Measurements from ENCODE around the gene C2CD2L. TPM values are rescaled to one million over a fixed set of nuclear protein-coding genes. Genes with fewer than 3 reads are reported as not detected.

The C2CD2L gene
- total RNA-seq, 1 experiment from 2014 or later = 9.3 TPM

DNA sequence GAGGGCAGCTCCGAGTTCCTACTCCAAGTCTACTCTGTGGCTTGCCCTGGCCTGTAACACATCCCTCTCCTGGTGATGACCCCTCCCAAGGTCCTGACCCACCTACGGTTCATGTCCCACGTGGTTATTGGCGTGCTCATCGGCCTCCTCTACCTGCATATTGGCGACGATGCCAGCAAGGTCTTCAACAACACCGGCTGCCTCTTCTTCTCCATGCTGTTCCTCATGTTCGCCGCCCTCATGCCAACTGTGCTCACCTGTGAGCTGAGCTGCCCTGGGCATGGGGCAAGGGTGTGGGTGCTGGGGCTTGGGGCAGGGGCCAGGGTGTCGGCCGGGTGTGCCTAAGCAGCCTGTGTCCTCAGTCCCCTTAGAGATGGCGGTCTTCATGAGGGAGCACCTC is 51.3 kb downstream of the C2CD2L start:
- DNase-seq = no peak
- Histone ChIP-seq H3K4me2 (no peak overlapping the region), H3K9me3 (ENCODE audit: insufficient read depth, low read depth) (no peaks in the 10 kb centered on the region), H3K79me2 (ENCODE audit: low read depth) (no peaks in the 10 kb centered on the region), H3K9me2 (ENCODE audit: insufficient read depth) (no peaks in the 10 kb centered on the region), H3K27ac (no peak overlapping the region), H4K20me1 (ENCODE audit: insufficient read depth) (no peaks in the 10 kb centered on the region), H3K36me3 (ENCODE audit: low read depth) (no peaks in the 10 kb centered on the region), H3F3A (ENCODE audit: insufficient read depth, low read depth) (no peaks in the 10 kb centered on the region), H3K27me3 (ENCODE audit: insufficient read depth, low read depth) (peaks cover 16% of the 10 kb centered on the region), H2AFZ (no peak overlapping the region), H3K4me1 (replicated peaks; ENCODE audit: insufficient read depth) (no peaks in the 10 kb centered on the region), H3K4me3 (no peak overlapping the region)
- no TSS peak for BruUV-seq (replicated peaks)
- TF ChIP-seq EZH2 (IDR thresholded peaks at IDR 0.05; ENCODE audit: low read depth) = no peak
- intact Hi-C loops (cut with micrococcal nuclease; ENCODE audit: unreplicated experiment) = no loop called here
- POLR2A ChIA-PET (ENCODE audit: unreplicated experiment) = interaction anchor here (0.6 kb wide), 1 partner anchor 140 kb away, joined by 3 read pairs; the partner anchor contains the start of gene RPS25
- CTCF ChIA-PET = no interaction called here

DNA sequence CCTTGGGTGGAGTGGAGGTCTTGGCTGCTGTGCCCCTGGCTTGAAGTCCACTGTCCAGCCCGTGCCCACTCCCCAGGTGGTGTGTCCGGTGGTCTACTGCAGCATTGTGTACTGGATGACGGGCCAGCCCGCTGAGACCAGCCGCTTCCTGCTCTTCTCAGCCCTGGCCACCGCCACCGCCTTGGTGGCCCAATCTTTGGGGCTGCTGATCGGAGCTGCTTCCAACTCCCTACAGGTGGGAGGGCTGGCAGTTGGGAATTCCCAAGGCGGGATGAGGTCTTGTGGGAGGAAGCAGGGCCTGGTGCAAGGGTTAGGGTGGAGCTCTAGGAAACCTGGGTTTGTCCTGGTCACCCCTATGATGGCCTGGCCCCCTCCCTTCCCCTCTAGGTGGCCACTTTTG is 53.0 kb downstream of the C2CD2L start:
- Histone ChIP-seq H2AFZ (no peak overlapping the region), H3K36me3 (ENCODE audit: low read depth) (no peaks in the 10 kb centered on the region), H4K20me1 (ENCODE audit: insufficient read depth) (no peaks in the 10 kb centered on the region), H3K79me2 (ENCODE audit: low read depth) (no peaks in the 10 kb centered on the region), H3K4me2 (no peak overlapping the region), H3K4me3 (no peak overlapping the region), H3K27me3 (ENCODE audit: insufficient read depth, low read depth) (peaks cover 8% of the 10 kb centered on the region; the same call in 1 of the 2 replicates), H3K4me1 (replicated peaks; ENCODE audit: insufficient read depth) (no peaks in the 10 kb centered on the region), H3K9me2 (ENCODE audit: insufficient read depth) (no peaks in the 10 kb centered on the region), H3K9me3 (ENCODE audit: insufficient read depth, low read depth) (no peaks in the 10 kb centered on the region), H3F3A (ENCODE audit: insufficient read depth, low read depth) (no peaks in the 10 kb centered on the region), H3K27ac (no peak overlapping the region)
- ChIA-PET POLR2A (ENCODE audit: unreplicated experiment) (no interaction called here), CTCF (no interaction called here)
- BruUV-seq (replicated peaks) = no TSS peak
- intact Hi-C loops (cut with micrococcal nuclease; ENCODE audit: unreplicated experiment) = no loop called here
- DNase-seq = no peak
- TF ChIP-seq, protein P1, sequence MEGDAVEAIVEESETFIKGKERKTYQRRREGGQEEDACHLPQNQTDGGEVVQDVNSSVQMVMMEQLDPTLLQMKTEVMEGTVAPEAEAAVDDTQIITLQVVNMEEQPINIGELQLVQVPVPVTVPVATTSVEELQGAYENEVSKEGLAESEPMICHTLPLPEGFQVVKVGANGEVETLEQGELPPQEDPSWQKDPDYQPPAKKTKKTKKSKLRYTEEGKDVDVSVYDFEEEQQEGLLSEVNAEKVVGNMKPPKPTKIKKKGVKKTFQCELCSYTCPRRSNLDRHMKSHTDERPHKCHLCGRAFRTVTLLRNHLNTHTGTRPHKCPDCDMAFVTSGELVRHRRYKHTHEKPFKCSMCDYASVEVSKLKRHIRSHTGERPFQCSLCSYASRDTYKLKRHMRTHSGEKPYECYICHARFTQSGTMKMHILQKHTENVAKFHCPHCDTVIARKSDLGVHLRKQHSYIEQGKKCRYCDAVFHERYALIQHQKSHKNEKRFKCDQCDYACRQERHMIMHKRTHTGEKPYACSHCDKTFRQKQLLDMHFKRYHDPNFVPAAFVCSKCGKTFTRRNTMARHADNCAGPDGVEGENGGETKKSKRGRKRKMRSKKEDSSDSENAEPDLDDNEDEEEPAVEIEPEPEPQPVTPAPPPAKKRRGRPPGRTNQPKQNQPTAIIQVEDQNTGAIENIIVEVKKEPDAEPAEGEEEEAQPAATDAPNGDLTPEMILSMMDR (conservative IDR thresholded peaks at IDR 0.05) = no peak
- TF ChIP-seq EZH2 (IDR thresholded peaks at IDR 0.05; ENCODE audit: low read depth) = no peak

DNA sequence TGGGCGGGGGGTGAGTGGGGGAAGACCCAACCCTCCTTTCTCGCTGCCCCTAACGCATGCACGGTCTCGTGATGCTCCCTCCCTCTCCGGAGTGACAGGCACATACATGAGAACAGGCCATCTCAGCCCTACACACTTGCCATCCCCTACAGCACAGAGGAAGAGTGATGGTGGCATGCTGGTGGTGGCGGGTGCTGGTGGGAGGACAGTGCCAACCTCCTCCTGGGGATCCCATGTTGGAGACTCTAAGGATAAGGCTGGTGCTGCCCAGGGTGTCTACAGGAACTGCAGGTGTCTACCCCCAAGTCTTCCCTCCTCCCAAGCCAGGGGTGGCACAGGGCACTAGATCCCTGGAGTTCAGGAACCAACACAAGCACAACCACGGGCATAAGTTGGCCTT is 54.7 kb downstream of the C2CD2L start:
- H3K27me3 ChIP-seq (ENCODE audit: insufficient read depth, low read depth) = peaks cover 8% of the 10 kb centered on the region; the same call in 1 of the 2 replicates
- no peaks in the 10 kb centered on the region for H3K36me3 ChIP-seq (ENCODE audit: low read depth)
- no peaks in the 10 kb centered on the region for H3K9me2 ChIP-seq (ENCODE audit: insufficient read depth)
- H3K4me3 ChIP-seq = no peak overlapping the region
- no peaks in the 10 kb centered on the region for H3K79me2 ChIP-seq (ENCODE audit: low read depth)
- H3K4me1 ChIP-seq (replicated peaks; ENCODE audit: insufficient read depth) = peaks cover 12% of the 10 kb centered on the region
- no peak overlapping the region for H3K27ac ChIP-seq
- no peaks in the 10 kb centered on the region for H3K9me3 ChIP-seq (ENCODE audit: insufficient read depth, low read depth)
- H3K4me2 ChIP-seq = no peak overlapping the region
- no peaks in the 10 kb centered on the region for H4K20me1 ChIP-seq (ENCODE audit: insufficient read depth)
- intact Hi-C loops (cut with micrococcal nuclease; ENCODE audit: unreplicated experiment) = no loop called here
- peaks cover 13% of the 10 kb centered on the region for H3F3A ChIP-seq (ENCODE audit: insufficient read depth, low read depth)
- no peak overlapping the region for H2AFZ ChIP-seq
- BruUV-seq (replicated peaks) = no TSS peak
- no peak for DNase-seq
- TF ChIP-seq EZH2 (IDR thresholded peaks at IDR 0.05; ENCODE audit: low read depth) = no peak
- TF ChIP-seq, protein P1 (conservative IDR thresholded peaks at IDR 0.05) = no peak
- ChIA-PET CTCF (no interaction called here), POLR2A (ENCODE audit: unreplicated experiment) (no interaction called here)

Data from PC-9 (cell line).